ENCODE data around the gene SEC22C.

The SEC22C gene

DNA sequence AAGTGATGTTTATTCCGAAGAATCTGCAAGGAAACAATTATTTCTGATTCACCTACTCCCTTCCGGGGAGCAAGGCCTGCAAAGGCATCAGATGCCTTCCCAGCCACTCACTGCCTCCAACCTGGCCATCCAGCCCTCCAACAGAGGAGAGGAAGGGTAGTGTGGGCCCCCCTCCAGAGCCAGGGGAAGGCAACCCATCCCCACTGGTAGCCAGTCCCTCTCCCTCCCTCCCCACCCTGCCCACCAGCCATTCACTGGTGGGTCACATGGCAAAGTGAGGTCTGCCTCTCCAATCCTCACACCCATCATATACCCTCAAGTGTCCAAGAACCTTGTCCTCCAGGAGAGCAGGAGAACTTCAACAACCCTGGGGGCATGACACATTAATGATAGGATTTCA is 81.7 kb downstream of the SEC22C start:
- no peak for DNase-seq (ENCODE audit: low read depth in 4 of 4, low spot score in 1 of 4)

GRCh38 chr3:42499478-42499871 is 82.3 kb downstream of the SEC22C start:
- no peak for DNase-seq (ENCODE audit: low read depth in 4 of 4, low spot score in 1 of 4)

DNA sequence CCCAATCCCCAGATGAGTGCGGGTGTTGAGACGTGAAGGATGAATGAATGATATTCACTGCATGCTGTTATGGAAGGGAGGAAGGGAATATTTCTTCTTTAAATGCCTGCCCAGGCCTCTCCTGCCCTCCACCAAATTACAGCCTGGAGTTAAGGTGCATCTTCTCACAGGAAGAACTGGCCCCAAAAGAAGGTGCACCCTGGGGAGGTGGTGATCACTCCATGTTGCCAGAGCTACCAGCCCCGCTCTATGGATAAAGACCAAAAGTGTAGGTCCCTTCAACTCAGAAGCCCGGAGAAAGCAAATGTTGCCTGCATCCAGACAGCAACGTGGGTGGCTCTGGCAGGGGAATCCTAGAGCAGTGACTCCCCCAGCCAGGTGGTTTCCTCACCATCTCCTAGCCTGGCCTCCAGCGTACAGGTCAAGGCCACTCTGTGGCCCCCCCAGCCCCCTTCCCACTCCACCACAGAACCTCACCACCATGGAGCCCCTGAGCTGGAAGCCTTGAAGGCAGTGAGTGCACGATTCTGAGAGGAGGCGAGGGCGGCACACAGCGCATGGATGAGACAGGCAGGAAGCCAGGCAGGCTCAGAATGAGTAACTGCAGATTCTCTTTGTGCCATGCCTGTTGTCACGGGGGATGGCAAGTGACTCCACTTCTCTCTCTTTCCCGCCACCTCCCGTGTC is 82.8 kb downstream of the SEC22C start:
- no peak for DNase-seq (ENCODE audit: low read depth in 4 of 4, low spot score in 1 of 4)

DNA sequence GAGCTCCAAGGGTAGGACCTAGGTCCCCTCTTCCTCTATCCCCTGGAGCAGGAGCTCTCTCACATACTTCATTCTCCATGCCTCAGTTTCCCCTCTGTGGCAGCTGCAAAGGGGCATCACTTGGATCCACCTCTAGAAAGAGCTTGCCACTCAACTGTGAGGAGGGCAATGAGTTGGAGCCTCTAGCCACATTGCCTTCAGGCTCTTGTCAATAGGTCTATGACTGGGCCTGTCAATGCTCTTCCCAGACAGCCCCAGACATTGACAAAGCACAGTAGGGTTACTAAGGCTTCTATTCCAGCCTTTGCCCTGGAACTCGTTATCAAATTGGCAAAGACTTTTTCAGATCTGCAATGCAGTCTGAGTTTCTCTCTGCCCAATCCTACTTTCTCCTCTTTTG is 83.7 kb downstream of the SEC22C start:
- no peak for DNase-seq (ENCODE audit: low read depth in 4 of 4, low spot score in 1 of 4)

Data from stimulated activated CD4-positive, alpha-beta T cell treated with anti-CD3 and anti-CD28 coated beads, Interleukin-1b, Interleukin-23, amount 100 ng/mL, for 24 hours (primary cell).